OCI-LY7 (cell line): ENCODE data around the gene HES1. TPM values are rescaled to one million over a fixed set of nuclear protein-coding genes. Genes with fewer than 3 reads are reported as not detected.

ENCODE experiments used
- BruUV-seq: library from RNA; stranded (reverse); fragments of 400-500 nt; replicated peaks from 2 replicates; lab custom pipeline; 2021; lab: Mats Ljungman, UMichigan
- CTCF ChIA-PET: fragments of 300-600 bp; sonication (Branson Sonifier 250); formaldehyde crosslinking; loops from one replicate; lab custom pipeline; 2022; ENCODE audit warnings: antibody characterized with exemption; ENCODE audit not compliant: unreplicated experiment; lab: Charles Lee
- POLR2A ChIA-PET: fragments of 300-600 bp; sonication (Branson Sonifier 250); formaldehyde crosslinking; loops from one replicate; lab custom pipeline; 2022; ENCODE audit warnings: antibody characterized with exemption; lab: Charles Lee
- DNase-seq: peaks from one replicate; pipeline ENCODE4 v3.0.0-alpha.2; 2015; ENCODE audit warnings: low spot score
- H2AFZ ChIP-seq: fragments of 200-600 bp; sonication (generic), shearing (Covaris generic); 2 replicates; pipeline ENCODE4 v1.6.1; 2014; ENCODE audit warnings: mild to moderate bottlenecking, antibody characterized with exemption, low read length, moderate library complexity
- H3K27ac ChIP-seq: fragments of 200-600 bp; sonication (generic); 2 replicates; pipeline ENCODE4 v1.5.1; 2014; ENCODE audit warnings: mixed run types, low read depth, mild to moderate bottlenecking, moderate library complexity, low read length, inconsistent platforms; ENCODE audit not compliant: poor library complexity, severe bottlenecking
- H3K36me3 ChIP-seq: fragments of 200-600 bp; sonication (generic); 2 replicates; pipeline ENCODE4 v1.6.1; 2014; ENCODE audit warnings: mild to moderate bottlenecking, antibody characterized with exemption, low read length, moderate library complexity, mixed read lengths; ENCODE audit not compliant: insufficient read depth
- H3K4me1 ChIP-seq: fragments of 200-600 bp; sonication (generic); 2 replicates; pipeline ENCODE4 v1.5.1; 2014; ENCODE audit warnings: mild to moderate bottlenecking, low read length; ENCODE audit not compliant: insufficient read depth, poor library complexity, severe bottlenecking
- H3K4me2 ChIP-seq: fragments of 200-600 bp; sonication (generic); 2 replicates; pipeline ENCODE4 v1.6.1; 2014; ENCODE audit warnings: mild to moderate bottlenecking, low read length
- H3K4me3 ChIP-seq: fragments of 200-600 bp; sonication (generic); 2 replicates; pipeline ENCODE4 v1.5.1; 2014; ENCODE audit warnings: mild to moderate bottlenecking, low read depth, low read length; ENCODE audit not compliant: poor library complexity, severe bottlenecking
- H3K79me2 ChIP-seq: fragments of 200-600 bp; sonication (generic); 2 replicates; pipeline ENCODE4 v1.6.1; 2016; ENCODE audit warnings: low read depth, mild to moderate bottlenecking, low read length, moderate library complexity, mixed read lengths; ENCODE audit not compliant: insufficient read depth
- H3K9me2 ChIP-seq: fragments of 200-600 bp; sonication (generic); 2 replicates; pipeline ENCODE4 v1.6.1; 2016; ENCODE audit warnings: mild to moderate bottlenecking, low read length, mixed read lengths; ENCODE audit not compliant: insufficient read depth
- H3K9me3 ChIP-seq: fragments of 200-600 bp; sonication (generic); 2 replicates; pipeline ENCODE4 v1.6.1; 2014; ENCODE audit warnings: mild to moderate bottlenecking, mixed run types, low read length, mixed read lengths
- H4K20me1 ChIP-seq: fragments of 200-600 bp; sonication (generic); 2 replicates; pipeline ENCODE4 v1.6.1; 2014; ENCODE audit warnings: mild to moderate bottlenecking, antibody characterized with exemption, low read length, moderate library complexity, mixed read lengths; ENCODE audit not compliant: insufficient read depth
- CTCF ChIP-seq: fragments of 200-600 bp; sonication (generic); conservative IDR thresholded peaks from 2 replicates; pipeline ENCODE4 v1.5.1; 2014; ENCODE audit warnings: mild to moderate bottlenecking, antibody characterized with exemption, low read length, moderate library complexity, mixed read lengths
- EZH2phosphoT487 ChIP-seq: fragments of 200-600 bp; sonication (generic); IDR thresholded peaks from 2 replicates; pipeline ENCODE4 v1.6.1; 2018; ENCODE audit warnings: low read depth, borderline replicate concordance, mild to moderate bottlenecking, mixed run types, antibody characterized with exemption, low read length, moderate library complexity, mixed read lengths
- intact Hi-C: fragments of 100-400 bp; cut with micrococcal nuclease; formaldehyde crosslinking; loops from one replicate; pipeline ENCODE4 v1.10.0; 2022; ENCODE audit not compliant: unreplicated experiment
- total RNA-seq, 2 experiments: library from RNA; depleted of rRNA in 1 of 2; stranded (reverse); fragments of >200 nt in 1 of 2; shearing (Covaris generic) in 1 of 2; gene quantifications; 2 replicates each; pipeline ENCODE4 v1.2.3, GENCODE V29; 2014 to 2022

Gene HES1
- total RNA-seq, 2 experiments from 2014 or later: 1.1 to 3.0 TPM

- no TSS peak for BruUV-seq
- H4K20me1 ChIP-seq: no peaks in the 10 kb centered on the region
- POLR2A ChIA-PET: interaction anchor here (0.6 to 1.6 kb wide), 7 partner anchors 10 to 366 kb away, joined by 3 to 7 read pairs (median 5); no protein-coding TSS in a partner anchor
- no peak overlapping the region for H3K4me2 ChIP-seq
- no peaks in the 10 kb centered on the region for H3K9me3 ChIP-seq
- CTCF ChIA-PET: interaction anchor here (0.6 kb wide), 1 partner anchor 442 kb away, joined by 3 read pairs; no protein-coding TSS in a partner anchor
- no peaks in the 10 kb centered on the region for H3K79me2 ChIP-seq
- no peak for DNase-seq
- H3K36me3 ChIP-seq: no peaks in the 10 kb centered on the region
- no peak overlapping the region for H3K4me3 ChIP-seq
- intact Hi-C loops: no loop called here
- TF ChIP-seq EZH2phosphoT487: no peak
- no peak for TF ChIP-seq CTCF
- H2AFZ ChIP-seq: no peak overlapping the region
- H3K4me1 ChIP-seq: no peaks in the 10 kb centered on the region
- H3K27ac ChIP-seq: no peak overlapping the region
- no peaks in the 10 kb centered on the region for H3K9me2 ChIP-seq
Measured at GRCh38 chr3:194167480-194168282, 31.7 kb downstream of the HES1 start.

GRCh38 chr3:194168994-194169393, 33.0 kb downstream of the HES1 start:
- Histone ChIP-seq H3K36me3 (no peaks in the 10 kb centered on the region), H3K79me2 (no peaks in the 10 kb centered on the region), H3K4me1 (no peaks in the 10 kb centered on the region), H3K4me3 (no peak overlapping the region), H4K20me1 (no peaks in the 10 kb centered on the region), H3K9me2 (no peaks in the 10 kb centered on the region), H3K4me2 (no peak overlapping the region), H3K9me3 (no peaks in the 10 kb centered on the region), H3K27ac (no peak overlapping the region), H2AFZ (no peak overlapping the region)
- ChIA-PET POLR2A (interaction anchor here (1.1 kb wide), 1 partner anchor 11 kb away, joined by 3 read pairs; no protein-coding TSS in a partner anchor), CTCF (no interaction called here)
- intact Hi-C loops: no loop called here
- no peak for TF ChIP-seq EZH2phosphoT487
- TF ChIP-seq CTCF: no peak
- DNase-seq: no peak
- BruUV-seq: no TSS peak

GRCh38 chr3:194169595-194169994, 33.6 kb downstream of the HES1 start:
- H3K4me1 ChIP-seq: no peaks in the 10 kb centered on the region
- no peak overlapping the region for H3K27ac ChIP-seq
- no peaks in the 10 kb centered on the region for H3K9me3 ChIP-seq
- no peak for DNase-seq
- no peak overlapping the region for H3K4me3 ChIP-seq
- intact Hi-C loops: no loop called here
- CTCF ChIA-PET: no interaction called here
- no peak overlapping the region for H3K4me2 ChIP-seq
- POLR2A ChIA-PET: no interaction called here
- H2AFZ ChIP-seq: no peak overlapping the region
- H3K79me2 ChIP-seq: no peaks in the 10 kb centered on the region
- no peaks in the 10 kb centered on the region for H4K20me1 ChIP-seq
- TF ChIP-seq EZH2phosphoT487: no peak
- no peak for TF ChIP-seq CTCF
- H3K9me2 ChIP-seq: no peaks in the 10 kb centered on the region
- H3K36me3 ChIP-seq: no peaks in the 10 kb centered on the region
- no TSS peak for BruUV-seq
